Measurements from ENCODE around the gene BSN.

BSN gene

GRCh38 chr3:49655731-49656285, 101.5 kb downstream of the BSN start:
- no peak for DNase-seq

DNA sequence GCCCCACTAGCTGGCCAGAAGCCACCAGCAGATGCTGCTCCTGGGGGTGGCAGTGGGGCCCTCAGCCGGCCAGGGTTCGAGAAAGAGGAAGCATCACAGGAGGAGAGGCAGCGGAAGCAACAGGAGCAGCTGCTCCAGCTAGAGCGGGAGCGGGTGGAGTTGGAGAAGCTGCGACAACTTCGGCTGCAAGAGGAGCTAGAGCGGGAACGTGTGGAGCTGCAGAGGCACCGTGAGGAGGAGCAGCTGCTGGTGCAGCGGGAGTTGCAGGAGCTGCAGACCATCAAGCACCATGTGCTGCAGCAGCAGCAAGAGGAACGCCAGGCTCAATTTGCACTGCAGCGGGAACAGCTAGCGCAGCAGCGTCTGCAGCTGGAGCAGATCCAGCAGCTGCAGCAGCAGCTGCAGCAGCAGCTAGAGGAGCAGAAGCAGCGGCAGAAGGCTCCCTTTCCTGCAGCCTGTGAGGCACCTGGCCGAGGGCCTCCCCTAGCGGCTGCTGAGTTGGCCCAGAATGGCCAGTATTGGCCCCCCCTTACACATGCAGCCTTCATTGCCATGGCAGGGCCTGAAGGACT, 102.3 kb downstream of the BSN start:
- DNase-seq = peak; percentile 93 to 94

GRCh38 chr3:49657208-49657915, 103.1 kb downstream of the BSN start:
- DNase-seq = no peak

DNA sequence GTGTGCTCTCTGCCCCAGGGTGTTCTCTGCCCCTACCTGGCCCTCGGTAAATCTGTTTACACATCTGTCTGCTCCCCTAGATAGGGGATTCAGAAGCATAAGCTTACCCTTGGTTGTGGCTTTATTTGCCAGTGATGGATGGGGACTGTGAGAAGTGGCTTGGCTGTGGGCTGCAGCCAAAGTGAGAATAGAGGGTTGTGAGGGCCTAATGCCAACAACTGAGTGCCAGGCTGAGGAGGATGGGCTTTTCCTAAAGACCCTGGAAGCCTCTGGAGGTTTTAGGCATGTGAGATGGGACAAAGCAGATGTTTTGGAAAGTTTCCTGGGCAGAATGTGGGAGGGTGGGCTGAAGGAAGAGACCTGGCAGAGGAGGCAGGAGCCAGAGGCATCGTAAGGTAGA, 104.4 kb downstream of the BSN start:
- DNase-seq = no peak

DNA sequence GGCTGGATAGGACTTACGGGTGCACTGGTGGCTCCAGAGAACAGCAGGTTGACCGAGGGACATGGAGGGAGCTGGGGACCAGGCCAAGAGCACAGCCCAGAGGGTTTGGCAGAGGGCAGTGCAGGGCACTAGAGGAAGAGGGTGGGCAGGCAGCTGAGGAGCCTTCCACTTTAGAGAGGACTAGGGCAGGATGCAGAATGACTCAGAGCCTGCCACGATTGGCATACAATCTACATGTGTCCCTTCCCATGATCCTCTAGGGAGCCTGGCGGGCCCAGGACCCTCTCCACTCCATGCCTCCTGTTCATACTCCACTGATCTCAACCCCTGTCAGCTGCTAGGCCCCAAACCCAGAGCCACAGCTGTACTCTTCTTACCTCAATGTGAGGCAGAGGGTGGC, 105.5 kb downstream of the BSN start:
- no peak for DNase-seq

- no peak for DNase-seq
These were observed 107.0 kb downstream of the BSN start for GRCh38 chr3:49661281-49661680.

DNA sequence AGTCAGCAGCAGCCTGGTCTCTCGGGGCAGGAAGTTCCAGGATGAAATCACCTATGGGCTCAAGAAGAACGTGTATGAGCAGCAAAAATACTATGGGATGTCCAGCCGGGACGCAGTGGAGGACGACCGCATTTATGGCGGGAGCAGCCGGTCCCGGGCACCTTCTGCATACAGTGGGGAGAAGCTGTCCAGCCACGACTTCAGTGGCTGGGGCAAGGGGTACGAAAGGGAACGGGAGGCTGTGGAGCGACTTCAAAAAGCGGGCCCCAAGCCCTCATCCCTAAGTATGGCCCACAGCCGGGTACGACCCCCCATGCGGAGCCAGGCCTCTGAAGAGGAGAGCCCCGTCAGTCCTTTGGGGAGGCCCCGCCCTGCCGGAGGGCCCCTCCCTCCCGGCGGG, 107.7 kb downstream of the BSN start:
- no peak for DNase-seq

GRCh38 chr3:49662720-49663413, 108.6 kb downstream of the BSN start:
- no peak for DNase-seq

GRCh38 chr3:49663831-49664230, 109.6 kb downstream of the BSN start:
- no peak for DNase-seq

DNA sequence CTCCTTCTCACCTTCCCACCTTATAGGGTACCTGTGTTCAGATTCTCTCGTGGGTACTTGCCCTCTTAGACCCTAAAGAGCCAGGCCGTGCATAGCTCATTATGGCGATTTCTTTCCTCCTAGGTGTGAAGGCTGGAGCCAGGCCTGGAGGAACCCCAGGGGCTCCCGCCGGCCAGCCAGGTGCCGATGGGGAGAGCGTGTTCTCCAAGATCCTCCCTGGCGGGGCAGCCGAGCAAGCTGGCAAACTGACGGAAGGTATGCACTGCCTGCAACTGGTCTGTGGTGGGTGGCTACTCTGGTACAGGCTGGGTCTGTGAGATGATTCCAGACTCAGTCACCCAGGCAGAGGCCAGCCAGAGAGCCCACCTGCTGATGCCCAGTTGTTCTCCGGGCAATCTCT, 110.0 kb downstream of the BSN start:
- DNase-seq = no peak

DNA sequence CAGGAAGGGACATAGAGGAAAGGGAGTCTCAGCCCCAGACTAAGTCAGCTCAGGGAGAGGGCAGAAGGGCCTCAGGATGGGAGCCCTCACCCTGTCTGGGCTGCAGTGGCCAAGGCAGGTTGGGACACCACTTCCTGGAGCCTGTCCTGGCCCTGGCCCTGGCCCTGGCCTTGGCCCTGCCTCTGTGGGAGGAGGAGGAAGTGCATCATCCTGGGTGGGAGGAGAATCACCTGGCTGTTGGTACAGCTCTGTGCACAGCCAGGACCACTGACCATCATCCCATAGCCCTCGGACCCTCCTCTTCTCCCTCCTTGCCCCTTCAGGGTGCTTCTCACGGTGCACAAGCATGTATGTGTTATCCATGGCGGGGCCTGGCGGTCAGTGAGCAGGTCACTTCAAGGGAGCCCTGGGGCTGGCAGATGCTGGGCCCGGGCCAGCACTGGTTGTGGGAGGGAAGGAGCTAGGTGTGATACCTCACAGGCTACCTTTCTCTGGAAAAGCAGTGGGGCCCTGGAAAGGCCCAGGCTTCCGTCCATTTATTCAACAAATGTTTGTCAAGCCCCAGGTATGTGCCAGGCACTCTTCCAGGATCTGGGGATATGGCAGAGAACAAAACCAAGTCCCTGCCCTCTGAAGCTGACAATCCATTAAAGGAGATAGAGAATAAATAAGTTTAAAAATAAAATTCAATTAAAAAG, 111.7 kb downstream of the BSN start:
- no peak for DNase-seq

DNA sequence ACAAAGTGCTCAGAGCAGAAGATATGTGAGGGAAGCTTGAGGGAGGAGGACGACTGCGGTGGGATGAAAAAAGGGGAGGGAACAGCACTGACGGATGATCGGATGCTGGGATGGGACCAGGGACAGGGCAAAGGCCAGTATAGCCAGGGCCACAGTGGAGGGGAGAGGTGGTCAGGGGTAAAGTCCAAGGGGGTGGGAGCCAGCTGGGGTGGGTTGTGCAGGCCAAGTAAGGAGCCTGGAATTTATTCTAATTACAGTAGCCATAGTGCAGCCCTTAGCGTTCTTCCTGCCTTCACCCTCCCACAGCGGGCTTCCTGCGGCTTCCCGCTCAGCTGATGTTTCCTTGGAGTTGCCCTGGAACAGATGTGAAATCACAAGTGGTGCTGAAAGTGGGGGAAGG, 112.3 kb downstream of the BSN start:
- DNase-seq = no peak

DNA sequence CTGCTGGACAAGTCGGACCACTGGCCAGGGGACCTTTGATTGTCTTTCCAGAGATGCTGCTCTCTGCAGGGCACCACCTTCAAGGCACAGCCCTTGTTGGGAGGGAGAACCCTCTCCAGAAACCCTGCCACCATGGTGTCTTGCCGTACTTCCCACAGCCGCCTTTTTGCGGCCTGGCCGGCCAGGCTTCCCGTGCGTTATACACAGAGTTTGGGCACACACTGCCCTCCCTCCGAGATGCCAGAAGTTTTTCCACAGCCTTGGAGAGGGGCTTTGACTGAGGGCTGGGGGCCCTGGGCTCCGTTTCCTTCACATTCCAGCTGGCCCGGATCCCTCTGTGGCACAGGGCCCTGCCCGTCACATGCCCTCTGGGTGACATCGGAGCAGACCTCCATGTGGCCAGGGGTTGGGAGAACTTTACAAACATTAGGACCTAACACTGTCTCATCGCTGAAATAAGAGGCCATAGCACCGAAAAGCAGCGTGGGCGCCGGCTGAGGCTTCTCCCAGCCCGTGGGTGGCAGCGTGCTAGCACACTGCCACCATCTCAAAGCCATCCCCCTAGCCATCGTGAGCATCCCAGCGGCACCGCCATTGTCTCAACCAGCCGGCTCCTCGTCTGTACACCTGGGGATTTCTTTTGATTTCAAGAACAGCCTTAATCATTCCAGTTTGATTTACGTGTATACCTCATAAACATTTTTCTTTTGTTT, 113.6 kb downstream of the BSN start:
- DNase-seq = no peak

DNA sequence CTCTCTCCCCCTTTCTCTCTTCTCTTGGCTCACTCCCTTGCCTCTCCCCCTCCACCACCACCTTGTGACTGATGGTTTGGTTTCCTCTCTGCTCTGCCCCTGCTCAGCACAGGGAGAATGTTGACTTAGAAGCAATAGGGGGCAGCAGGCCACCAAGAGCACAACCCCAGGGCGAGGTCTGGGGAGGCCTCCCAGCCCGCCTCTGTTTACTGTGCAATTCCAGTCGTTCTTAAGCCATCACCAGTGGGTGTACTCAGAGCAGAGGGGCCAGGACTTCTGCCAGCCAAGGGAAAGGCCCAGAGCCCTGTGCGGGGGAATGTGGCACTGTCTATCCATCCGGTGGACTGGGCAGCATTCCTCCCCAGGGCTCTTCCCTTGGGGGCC, 114.1 kb downstream of the BSN start:
- peak; percentile 28 to 30 for DNase-seq

GRCh38 chr3:49668861-49669260, 114.6 kb downstream of the BSN start:
- DNase-seq = no peak

DNA sequence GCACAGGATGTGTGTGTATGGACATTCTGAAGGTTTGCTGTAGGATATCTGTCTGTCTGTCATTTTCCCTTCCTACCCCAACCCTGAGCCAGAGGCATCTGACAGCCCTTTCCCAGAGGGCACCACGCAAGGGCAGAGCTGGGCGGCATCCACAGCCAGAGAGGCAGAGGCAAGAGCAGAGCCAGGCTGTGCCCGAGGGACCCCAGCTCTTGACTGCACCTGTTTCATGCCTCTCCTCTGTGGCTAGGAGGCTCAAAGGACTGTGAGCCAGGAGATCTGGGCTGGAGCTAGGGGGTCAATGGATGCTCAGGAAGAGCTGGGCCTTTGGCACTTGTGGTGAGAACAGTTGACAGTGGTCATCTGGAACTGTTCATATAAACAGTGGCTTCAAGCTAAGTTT, 115.1 kb downstream of the BSN start:
- no peak for DNase-seq

DNA sequence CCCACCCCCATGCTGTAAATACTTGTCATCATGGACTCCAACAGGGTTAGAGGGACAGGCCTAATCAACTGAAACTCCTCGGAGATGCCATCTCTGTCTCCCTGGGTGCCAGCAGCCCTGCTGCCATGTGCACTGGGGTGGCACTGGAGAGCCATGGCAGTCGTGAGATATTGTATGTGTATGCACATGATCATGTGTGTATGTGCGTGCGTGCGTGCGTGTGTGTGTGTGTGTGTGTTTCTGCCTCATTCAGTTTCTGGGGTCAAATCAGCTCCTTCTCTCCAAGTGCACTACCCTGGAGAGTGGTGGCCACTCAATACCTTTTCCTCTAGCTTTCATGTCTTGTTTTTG, 116.6 kb downstream of the BSN start:
- DNase-seq = no peak

DNA sequence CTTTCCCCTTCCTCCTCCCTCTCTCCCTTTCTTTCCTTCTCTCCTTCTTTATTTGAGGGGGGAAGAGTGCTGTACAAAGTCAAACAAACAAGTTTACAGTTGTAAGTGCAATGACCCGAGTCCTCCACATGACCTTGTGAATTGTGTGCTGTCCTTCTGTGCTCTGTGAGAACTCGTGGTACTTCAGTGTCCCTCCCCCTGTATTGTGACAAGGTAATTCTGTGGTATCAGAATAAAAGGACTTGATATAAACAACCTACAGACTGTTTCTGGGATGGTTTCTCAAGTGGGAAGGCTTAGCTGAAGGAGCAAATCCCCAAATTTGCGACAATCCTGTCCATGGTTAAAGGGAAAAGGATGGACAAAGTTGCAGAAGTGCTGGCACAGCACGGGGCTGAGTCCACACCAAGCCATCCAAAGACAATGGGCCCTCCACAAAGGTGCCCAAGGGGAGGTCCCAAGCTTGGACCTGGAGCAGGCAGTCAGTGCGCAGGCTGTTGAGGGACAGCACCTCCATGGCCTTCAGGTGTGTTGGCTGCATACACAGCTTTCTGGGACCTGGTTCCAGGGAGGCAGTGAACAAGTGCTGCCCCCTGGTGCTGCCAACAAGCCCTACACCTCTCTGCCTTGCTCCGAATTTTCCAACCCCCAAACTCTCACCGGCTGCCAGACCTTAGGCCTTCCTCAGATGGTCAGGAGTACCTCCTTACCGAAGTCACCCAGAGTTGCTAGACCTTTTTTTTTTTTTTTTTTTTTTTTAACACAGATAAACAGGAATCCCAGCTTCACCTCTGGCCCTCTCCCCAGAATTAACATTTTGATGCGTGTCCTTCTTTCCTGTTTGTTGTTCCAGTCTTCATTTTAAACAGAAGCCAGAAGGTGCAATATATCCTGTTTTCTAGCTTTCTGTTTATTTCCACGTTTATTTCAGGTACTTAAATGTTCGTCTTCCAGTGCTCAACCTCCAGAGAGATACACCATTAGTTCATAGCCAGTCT, 117.3 kb downstream of the BSN start:
- no peak for DNase-seq

DNA sequence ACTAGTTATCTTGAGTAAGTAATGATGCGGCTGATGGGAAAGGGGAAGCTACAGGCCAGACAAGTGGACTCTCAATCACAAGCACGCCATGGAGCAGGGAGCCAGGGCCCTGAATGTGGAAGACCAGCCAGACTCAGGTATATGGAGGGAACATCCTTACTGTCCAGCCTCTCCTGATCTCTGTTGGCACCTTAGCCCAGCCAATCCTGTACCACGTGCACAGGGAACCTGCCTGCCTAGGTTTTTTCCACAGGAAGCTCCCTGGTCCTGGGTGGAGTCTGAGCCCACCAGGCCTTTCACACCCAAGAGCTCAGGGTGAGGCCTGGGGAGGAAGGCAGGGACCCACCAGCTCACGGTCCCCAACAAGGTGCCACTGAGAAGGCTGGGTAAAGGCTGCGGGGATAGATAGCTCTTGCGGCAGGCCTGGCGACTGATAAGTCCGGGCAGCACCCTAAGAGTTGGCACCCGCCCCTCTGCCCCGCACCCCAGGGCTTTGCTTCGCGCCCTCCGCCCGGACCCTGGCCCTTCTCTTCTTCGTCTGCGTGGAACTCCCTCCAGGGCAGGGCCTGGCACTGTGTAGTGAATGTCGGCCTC, 118.9 kb downstream of the BSN start:
- DNase-seq = no peak

DNA sequence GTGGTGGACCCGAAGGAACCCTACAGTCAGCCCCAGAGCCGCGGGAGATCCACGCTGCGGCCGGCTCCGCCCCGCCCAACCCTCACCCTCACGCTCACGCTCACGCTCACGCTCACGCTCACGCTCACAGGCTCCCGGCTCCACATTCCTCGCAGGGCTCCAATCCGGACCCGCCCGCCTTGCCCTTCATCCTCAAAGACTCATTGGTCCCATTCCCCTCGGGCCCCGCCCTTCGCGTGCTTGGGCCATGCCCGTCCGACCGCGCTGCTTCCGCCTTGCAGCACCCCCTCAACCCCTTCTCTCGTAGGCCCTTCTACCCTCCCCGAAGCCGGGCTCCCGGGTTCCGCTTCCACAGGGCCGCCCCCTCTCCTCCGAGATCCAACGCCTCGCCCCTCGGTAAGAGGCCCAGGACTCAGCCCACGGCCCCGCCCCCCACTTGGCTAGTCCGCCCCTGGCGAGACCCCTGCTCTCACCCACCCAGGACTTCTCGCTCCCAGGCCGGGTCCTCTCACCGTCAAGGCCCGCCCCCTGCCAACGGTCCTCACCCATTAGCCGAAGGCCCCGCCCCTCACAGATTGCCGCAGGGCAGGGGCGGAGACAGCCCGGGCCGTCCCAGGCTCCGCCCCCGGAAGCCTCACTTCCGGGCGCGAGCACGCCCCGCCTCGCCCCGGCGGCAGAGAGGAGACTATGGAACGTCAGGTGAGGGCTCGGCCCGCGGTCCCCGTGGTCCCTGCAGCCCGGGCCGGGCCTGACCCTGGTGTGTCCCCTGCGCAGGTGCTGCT, 119.6 kb downstream of the BSN start, which contains the start of gene APEH:
APEH (plus strand) TSS at position 637 of the 782 bp plus-strand sequence; CDS start at position 688, 51 bp downstream.
- DNase-seq = no peak

All from Kasumi-1 (cell line).